Endothelial cell of umbilical vein (primary cell): Measurements from ENCODE around the gene NCKAP5. TPM values are rescaled to one million over a fixed set of nuclear protein-coding genes. Genes with fewer than 3 reads are reported as not detected.

Experiments used
- BruUV-seq: library from RNA; stranded (reverse); fragments of 400-500 nt; replicated peaks from 2 replicates; lab custom pipeline; 2021; lab: Mats Ljungman, UMichigan
- CTCF ChIA-PET: fragments of 300-600, 350-600 bp; sonication (Branson Sonifier 250); formaldehyde crosslinking; loops from one replicate; lab custom pipeline; 2021; ENCODE audit warnings: antibody characterized with exemption, inconsistent platforms; lab: Charles Lee
- POLR2A ChIA-PET: fragments of 300-600, 350-600 bp; sonication (Branson Sonifier 250); formaldehyde crosslinking; loops from one replicate; lab custom pipeline; 2021; ENCODE audit warnings: antibody characterized with exemption, inconsistent platforms; lab: Charles Lee
- DNase-seq: peaks from one replicate; pipeline ENCODE4 v3.0.0-alpha.2; 2011; ENCODE audit warnings: low read depth, low spot score
- FAIRE-seq: peaks from 2 replicates; lab custom pipeline; 2011; peaks lifted over from hg19 to GRCh38; lab: Jason Lieb, UNC
- H2AFZ ChIP-seq: 2 replicates; pipeline ENCODE4 v1.6.0; 2012; ENCODE audit warnings: low read depth, low read length, control low read depth, inconsistent platforms
- H3K27ac ChIP-seq: 2 replicates; pipeline ENCODE4 v1.5.1; 2011; ENCODE audit warnings: low read depth, mild to moderate bottlenecking, control low read depth, low read length, moderate library complexity; ENCODE audit not compliant: insufficient read depth
- H3K27me3 ChIP-seq, 2 experiments: 2 replicates each; pipeline versions ENCODE4 v1.6.0 to v1.6.1; 2011; ENCODE audit warnings: low read length in 2 of 2, mixed read lengths in 1 of 2; ENCODE audit not compliant: control insufficient read depth in 2 of 2, insufficient read depth in 2 of 2
- H3K36me3 ChIP-seq, 2 experiments: 2 replicates in 1 of 2; 3 replicates in 1 of 2; pipeline ENCODE4 v1.5.1; 2011; ENCODE audit warnings: low read length in 2 of 2, mild to moderate bottlenecking in 1 of 2, moderate library complexity in 1 of 2; ENCODE audit not compliant: control insufficient read depth in 2 of 2, insufficient read depth in 2 of 2; ENCODE audit errors: extremely low read depth in 1 of 2
- H3K4me1 ChIP-seq: 3 replicates; pipeline ENCODE4 v1.5.1; 2011; ENCODE audit warnings: mild to moderate bottlenecking, low read length; ENCODE audit not compliant: control insufficient read depth, insufficient read depth; ENCODE audit errors: extremely low read depth
- H3K4me2 ChIP-seq: 2 replicates; pipeline ENCODE4 v1.6.1; 2011; ENCODE audit warnings: low read length, control low read depth, mixed read lengths; ENCODE audit not compliant: insufficient read depth
- H3K4me3 ChIP-seq, 3 experiments: fragments of 200-600 bp in 1 of 3; sonication (generic), shearing (Covaris generic) in 1 of 3; replicated peaks in 1 of 3; 2 replicates each; pipeline ENCODE4 v1.5.1; 2011 to 2016; ENCODE audit warnings: control low read depth in 3 of 3, low read length in 3 of 3, mild to moderate bottlenecking in 2 of 3, inconsistent platforms in 1 of 3, low read depth in 1 of 3, moderate library complexity in 1 of 3; ENCODE audit not compliant: insufficient read depth in 1 of 3
- H3K79me2 ChIP-seq: 2 replicates; pipeline ENCODE4 v1.6.0; 2012; ENCODE audit warnings: low read length, inconsistent platforms; ENCODE audit not compliant: control insufficient read depth, insufficient read depth
- H3K9ac ChIP-seq: replicated peaks from 2 replicates; pipeline ENCODE3; 2011; ENCODE audit warnings: low read length, control low read depth; ENCODE audit not compliant: insufficient read depth; ENCODE audit errors: extremely low read depth
- H3K9me1 ChIP-seq: replicated peaks from 3 replicates; pipeline ENCODE4 v1.6.0; 2011; ENCODE audit warnings: mild to moderate bottlenecking, low read length; ENCODE audit not compliant: control insufficient read depth, insufficient read depth; ENCODE audit errors: extremely low read depth
- H3K9me3 ChIP-seq: replicated peaks from 2 replicates; pipeline ENCODE4 v1.5.1; 2012; ENCODE audit warnings: low read length, inconsistent platforms; ENCODE audit not compliant: control insufficient read depth, insufficient read depth
- H4K20me1 ChIP-seq: replicated peaks from 2 replicates; pipeline ENCODE3; 2011; ENCODE audit warnings: mild to moderate bottlenecking, low read length; ENCODE audit not compliant: control insufficient read depth, insufficient read depth; ENCODE audit errors: extremely low read depth
- CTCF ChIP-seq, 2 donors: IDR thresholded peaks; 1 replicate in 1 of 2; 2 replicates in 1 of 2; pipeline ENCODE4 v1.5.1; 2011; ENCODE audit warnings: low read length in 2 of 2, mild to moderate bottlenecking in 2 of 2, moderate library complexity in 2 of 2, control low read depth in 1 of 2, inconsistent platforms in 1 of 2, low read depth in 1 of 2; ENCODE audit not compliant: insufficient read depth in 1 of 2; ENCODE audit errors: extremely low read depth in 1 of 2
- EZH2 ChIP-seq: IDR thresholded peaks from 2 replicates; pipeline ENCODE4 v1.6.1; 2012; ENCODE audit warnings: borderline replicate concordance, low read depth, mild to moderate bottlenecking, moderate library complexity, low read length, inconsistent platforms; ENCODE audit not compliant: severe bottlenecking
- FOS ChIP-seq: IDR thresholded peaks from 2 replicates; pipeline ENCODE4 v1.6.1; 2011; ENCODE audit warnings: mild to moderate bottlenecking, low read length, moderate library complexity, borderline replicate concordance; ENCODE audit not compliant: insufficient read depth
- GATA2 ChIP-seq: IDR thresholded peaks from 2 replicates; pipeline ENCODE4 v1.7.0; 2011; ENCODE audit warnings: low read depth, mild to moderate bottlenecking, moderate library complexity, mixed read lengths, low read length; ENCODE audit not compliant: insufficient read length, insufficient read depth
- JUN ChIP-seq: IDR thresholded peaks from 2 replicates; pipeline ENCODE4 v1.6.1; 2011; ENCODE audit warnings: borderline replicate concordance, low read depth; ENCODE audit not compliant: insufficient read length, insufficient read depth
- MYC ChIP-seq: IDR thresholded peaks from one replicate; pipeline ENCODE4 v1.6.1; 2011; ENCODE audit warnings: mild to moderate bottlenecking, low read depth, low read length
- POLR2A ChIP-seq: IDR thresholded peaks from 2 replicates; pipeline ENCODE4 v1.6.1; 2012; ENCODE audit warnings: low read depth, mild to moderate bottlenecking, control low read depth, low read length
- POLR2AphosphoS5 ChIP-seq: IDR thresholded peaks from 2 replicates; pipeline ENCODE4 v1.6.1; 2012; ENCODE audit warnings: low read depth, mild to moderate bottlenecking, control low read depth, low read length, moderate library complexity; ENCODE audit not compliant: insufficient read depth
- dilution Hi-C: fragments of 300-500 bp; cut with MboI; formaldehyde crosslinking; loops from one replicate; pipeline ENCODE4 v1.15.0; 2019; ENCODE audit warnings: low sequenced_read_pairs; ENCODE audit not compliant: extremely low pct_ligation_motif_present
- intact Hi-C: fragments of 100-400 bp; cut with micrococcal nuclease; formaldehyde crosslinking; loops from one replicate; pipeline ENCODE4 v1.10.0; 2022
- polyA plus RNA-seq, 4 experiments: library from polyadenylated mRNA; depleted of rRNA in 3 of 4; stranded (reverse) in 3 of 4; unstranded in 1 of 4; fragments of >200 nt; gene quantifications; 2 replicates each; pipeline versions ENCODE4 v1.2.1 to v1.2.3, GENCODE V29; 2011 to 2012; ENCODE audit warnings: missing spikeins in 1 of 4
- total RNA-seq: library from RNA; stranded (reverse); gene quantifications from 2 replicates; pipeline ENCODE4 v1.2.3, GENCODE V29; 2021
- TF ChIP-seq, protein P1 (sequence below): IDR thresholded peaks from 2 replicates; pipeline ENCODE4 v1.6.1; 2011; ENCODE audit not compliant: insufficient read depth, insufficient read length

Gene NCKAP5
- total and polyA plus RNA-seq, 2 donors (not counting 3 experiments of a cell fraction or from before 2014, with no cell fraction given), result 0.47 to 3.3 TPM

DNA sequence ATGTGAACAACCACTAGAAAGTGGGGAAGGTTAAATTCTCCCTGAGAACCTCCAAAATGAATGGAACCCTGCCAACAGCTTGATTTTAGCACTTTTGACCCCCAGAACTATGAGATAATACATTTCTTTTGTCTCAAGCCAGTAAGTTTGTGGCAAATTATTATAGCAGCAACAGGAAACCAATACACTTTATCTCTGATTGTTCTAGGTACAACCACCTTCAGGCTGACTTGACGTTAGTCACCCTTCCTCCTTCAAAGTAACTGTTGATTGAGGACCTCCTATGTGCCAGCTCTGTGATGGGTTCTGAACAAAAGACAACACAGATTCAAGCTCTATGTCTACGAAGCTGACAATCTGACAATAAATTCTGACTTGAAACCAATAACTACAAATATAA lies 318.9 kb downstream of the NCKAP5 start:
- Histone ChIP-seq H3K4me2 (no peak overlapping the region), H3K36me3 (no peaks in the 10 kb centered on the region), H3K4me3 (no peak overlapping the region), H4K20me1 (no peaks in the 10 kb centered on the region), H3K9ac (no peak overlapping the region), H3K4me1 (peaks cover 6% of the 10 kb centered on the region), H3K27me3 (no peaks in the 10 kb centered on the region), H3K9me3 (no peaks in the 10 kb centered on the region), H3K27ac (no peak overlapping the region), H3K79me2 (no peaks in the 10 kb centered on the region), H2AFZ (no peak overlapping the region), H3K9me1 (no peaks in the 10 kb centered on the region)
- peak; percentile 91 for FAIRE-seq
- intact Hi-C loops, result loop anchor here (1.0 kb wide), 1 partner anchor 14 kb away; no protein-coding TSS in a partner anchor
- dilution Hi-C loops, result no loop called here
- no TSS peak for BruUV-seq
- peak; percentile 64 for DNase-seq
- no peak for TF ChIP-seq POLR2A
- TF ChIP-seq FOS, result peak; percentile 26
- peak; percentile 32 for TF ChIP-seq POLR2AphosphoS5
- peak; percentile 50 for TF ChIP-seq JUN
- peak; percentile 65 for TF ChIP-seq GATA2
- ChIA-PET CTCF (interaction anchor here (1.1 kb wide), 1 partner anchor 596 kb away, joined by 3 read pairs; no protein-coding TSS in a partner anchor), POLR2A (no interaction called here)

DNA sequence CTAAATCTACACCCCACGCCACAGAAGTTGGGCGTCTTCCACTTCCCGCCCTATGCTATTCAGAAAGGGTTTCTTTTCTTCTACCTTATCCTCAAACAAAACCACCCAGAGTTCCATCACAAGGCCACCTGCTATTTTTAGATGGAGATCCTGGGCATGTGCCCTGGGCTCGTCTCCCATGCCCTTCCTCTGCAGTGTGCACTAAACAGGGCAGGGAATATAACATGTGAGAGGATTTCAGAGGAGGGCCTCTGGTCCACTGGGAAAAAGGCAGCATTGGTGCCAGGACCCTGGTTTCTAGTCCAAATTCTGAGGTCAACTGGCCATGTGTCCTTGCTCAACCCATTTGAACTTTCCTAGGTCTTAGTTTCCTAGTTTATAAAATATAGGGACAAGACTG lies 320.0 kb downstream of the NCKAP5 start:
- H4K20me1 ChIP-seq, result no peaks in the 10 kb centered on the region
- H2AFZ ChIP-seq, result no peak overlapping the region
- H3K4me2 ChIP-seq, result no peak overlapping the region
- DNase-seq (no peak), FAIRE-seq (no peak)
- POLR2A ChIA-PET, result no interaction called here
- no peaks in the 10 kb centered on the region for H3K9me3 ChIP-seq
- H3K27me3 ChIP-seq, result no peaks in the 10 kb centered on the region
- dilution Hi-C loops (no loop called here), intact Hi-C loops (no loop called here)
- CTCF ChIA-PET, result interaction anchor here (1.8 kb wide), 1 partner anchor 9 kb away, joined by 5 read pairs; no protein-coding TSS in a partner anchor
- no peak overlapping the region for H3K9ac ChIP-seq
- no peaks in the 10 kb centered on the region for H3K9me1 ChIP-seq
- BruUV-seq, result no TSS peak
- no peak overlapping the region for H3K27ac ChIP-seq
- TF ChIP-seq POLR2A (no peak), CTCF (IDR thresholded peaks at IDR 0.05; ENCODE audit: extremely low read depth in 1 of 2, insufficient read depth in 1 of 2, low read depth in 1 of 2, low read length in 2 of 2) (no peak), FOS (no peak), MYC (no peak), EZH2 (no peak), POLR2AphosphoS5 (no peak), JUN (no peak), GATA2 (no peak)
- TF ChIP-seq, protein P1, sequence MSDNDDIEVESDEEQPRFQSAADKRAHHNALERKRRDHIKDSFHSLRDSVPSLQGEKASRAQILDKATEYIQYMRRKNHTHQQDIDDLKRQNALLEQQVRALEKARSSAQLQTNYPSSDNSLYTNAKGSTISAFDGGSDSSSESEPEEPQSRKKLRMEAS, result no peak
- H3K4me1 ChIP-seq, result peaks cover 6% of the 10 kb centered on the region
- H3K79me2 ChIP-seq, result no peaks in the 10 kb centered on the region
- no peaks in the 10 kb centered on the region for H3K36me3 ChIP-seq
- no peak overlapping the region for H3K4me3 ChIP-seq
